GM18519 (cell line): ENCODE results near the gene CYB5RL.
A peak's percentile ranks its signal among the peaks of the same experiment; 100 is the strongest.
"Not testable (repeated sequence)": the region's sequence is repeated elsewhere in the genome, so short reads cannot be mapped to it uniquely, and the experiment has no call there.

Source experiments
- ATAC-seq: cut with Tn5 transposase; IDR thresholded peaks from one replicate; pipeline ENCODE4 v1.9.1; 2021; ENCODE audit warnings: mild to moderate bottlenecking, moderate library complexity; ENCODE audit not compliant: unreplicated experiment, low FRiP score

Gene CYB5RL, protein sequence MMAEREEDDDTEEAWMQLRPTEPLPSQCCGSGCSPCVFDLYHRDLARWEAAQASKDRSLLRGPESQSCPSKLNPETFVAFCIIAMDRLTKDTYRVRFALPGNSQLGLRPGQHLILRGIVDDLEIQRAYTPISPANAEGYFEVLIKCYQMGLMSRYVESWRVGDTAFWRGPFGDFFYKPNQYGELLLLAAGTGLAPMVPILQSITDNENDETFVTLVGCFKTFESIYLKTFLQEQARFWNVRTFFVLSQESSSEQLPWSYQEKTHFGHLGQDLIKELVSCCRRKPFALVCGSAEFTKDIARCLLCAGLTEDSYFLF

DNA sequence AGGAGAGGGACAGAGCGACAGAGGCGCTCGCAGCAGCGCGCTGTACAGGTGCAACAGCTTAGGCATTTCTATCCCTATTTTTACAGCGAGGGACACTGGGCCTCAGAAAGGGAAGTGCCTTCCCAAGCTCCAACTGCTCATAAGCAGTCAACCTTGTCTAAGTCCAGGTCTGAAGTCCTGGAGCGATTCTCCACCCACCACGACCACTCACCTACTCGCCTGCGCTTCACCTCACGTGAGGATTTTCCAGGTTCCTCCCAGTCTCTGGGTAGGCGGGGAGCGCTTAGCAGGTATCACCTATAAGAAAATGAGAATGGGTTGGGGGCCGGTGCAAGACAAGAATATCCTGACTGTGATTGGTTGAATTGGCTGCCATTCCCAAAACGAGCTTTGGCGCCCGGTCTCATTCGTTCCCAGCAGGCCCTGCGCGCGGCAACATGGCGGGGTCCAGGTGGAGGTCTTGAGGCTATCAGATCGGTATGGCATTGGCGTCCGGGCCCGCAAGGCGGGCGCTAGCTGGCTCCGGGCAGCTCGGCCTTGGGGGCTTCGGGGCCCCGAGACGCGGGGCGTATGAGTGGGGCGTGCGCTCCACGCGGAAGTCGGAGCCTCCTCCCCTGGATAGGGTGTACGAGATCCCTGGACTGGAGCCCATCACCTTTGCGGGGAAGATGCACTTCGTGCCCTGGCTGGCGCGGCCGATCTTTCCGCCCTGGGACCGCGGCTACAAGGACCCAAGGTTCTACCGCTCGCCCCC is at the start of gene CYB5RL, which contains the start of gene MRPL37:
Gene CYB5RL (minus strand): TSS at position 266 of the 754 bp plus-strand sequence. CDS start 4,414 bp downstream, outside the sequence.
Gene MRPL37 (plus strand): TSS at position 403 of the 754 bp plus-strand sequence. CDS start 77 bp downstream, at position 480.
- ATAC-seq, result peak; percentile 84

- no peak for ATAC-seq
Observed at GRCh38 chr1:54248966-54249365, 49.1 kb upstream of the CYB5RL start.

GRCh38 chr1:54247863-54248515 is 48.2 kb upstream of the CYB5RL start:
- no peak for ATAC-seq

DNA sequence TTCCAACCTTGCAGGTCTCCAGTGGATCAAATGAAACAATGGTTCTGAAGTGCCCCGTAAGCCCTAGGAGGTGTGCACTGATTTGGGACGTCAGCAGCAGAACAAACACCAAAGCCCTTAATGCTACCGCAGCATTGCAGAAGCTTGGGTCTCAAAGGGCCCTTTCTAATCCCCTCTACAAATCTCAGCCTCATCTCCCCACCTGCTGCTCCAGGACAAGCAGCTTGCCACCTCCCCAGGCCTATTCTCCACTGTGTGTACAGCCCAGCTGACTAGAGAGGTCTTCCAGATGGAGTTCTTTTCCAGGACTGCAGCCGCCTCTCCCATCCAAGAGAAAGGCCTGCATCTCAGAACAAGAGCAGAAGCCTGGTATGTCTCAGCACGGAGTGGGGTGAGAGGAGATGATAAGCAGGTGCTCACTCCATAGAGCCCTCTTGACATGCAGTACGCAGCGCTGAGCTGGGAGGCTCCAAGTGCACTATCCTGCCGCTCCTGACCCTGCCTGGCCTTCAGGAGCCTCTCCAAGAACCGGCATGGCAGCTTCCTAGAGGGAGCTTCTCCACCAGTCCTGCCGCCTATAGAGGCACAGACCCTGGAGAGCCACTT is 46.4 kb upstream of the CYB5RL start:
- no peak for ATAC-seq

GRCh38 chr1:54245501-54245900 is 45.7 kb upstream of the CYB5RL start:
- ATAC-seq, result no peak

- no peak for ATAC-seq
Observed at GRCh38 chr1:54244655-54245054, 44.8 kb upstream of the CYB5RL start.

DNA sequence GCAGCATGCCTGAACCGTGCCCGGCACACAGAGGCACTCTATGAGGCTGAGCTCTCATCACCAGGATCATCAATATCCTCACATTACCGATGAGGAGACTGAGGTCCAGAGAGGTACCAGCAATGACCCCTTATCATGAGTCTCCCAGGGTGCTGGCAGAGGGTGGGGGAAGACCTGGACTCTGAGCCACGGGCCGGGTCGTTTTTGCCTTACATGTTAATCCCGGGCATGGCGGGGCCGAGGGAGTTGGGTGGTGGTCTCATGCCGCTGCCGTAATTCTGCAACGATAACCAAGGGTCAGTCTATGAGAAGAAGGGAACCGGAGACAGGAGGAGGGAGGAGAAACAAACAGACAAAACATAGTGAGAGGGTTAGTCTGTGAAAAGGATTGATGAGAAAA is 43.2 kb upstream of the CYB5RL start:
- no peak for ATAC-seq

GRCh38 chr1:54241364-54241763 is 41.5 kb upstream of the CYB5RL start:
- no peak for ATAC-seq

DNA sequence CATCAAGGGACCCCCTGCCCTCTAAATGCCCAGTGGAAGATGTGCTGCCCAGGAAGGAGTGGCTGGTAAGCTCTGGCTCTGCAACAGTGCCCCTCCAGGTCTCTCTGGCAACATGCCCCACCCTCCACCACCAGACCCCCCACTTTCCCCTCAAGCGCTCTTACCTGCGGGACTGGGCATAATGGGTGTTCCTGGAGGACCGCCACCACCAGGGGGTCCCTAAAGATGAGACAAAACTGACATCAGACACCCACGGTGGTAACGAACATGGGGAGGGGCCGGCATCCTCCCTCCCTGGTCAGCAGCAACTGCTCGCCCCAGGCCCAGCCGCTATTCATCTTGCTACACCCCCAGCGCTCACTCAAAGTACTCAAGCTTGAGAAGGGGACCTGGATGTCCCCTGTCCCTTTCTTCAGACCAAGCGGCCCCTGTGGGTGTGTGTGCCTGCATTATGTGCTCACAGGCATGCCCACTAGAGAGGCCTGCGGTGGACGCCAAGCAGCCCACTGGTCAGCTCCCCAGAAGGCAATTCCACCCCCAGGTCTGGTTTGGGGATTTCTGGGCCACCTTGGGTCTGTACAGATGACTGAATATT is 41.0 kb upstream of the CYB5RL start:
- ATAC-seq, result no peak

- no peak for ATAC-seq
Observed at GRCh38 chr1:54239631-54240031, 39.8 kb upstream of the CYB5RL start.

DNA sequence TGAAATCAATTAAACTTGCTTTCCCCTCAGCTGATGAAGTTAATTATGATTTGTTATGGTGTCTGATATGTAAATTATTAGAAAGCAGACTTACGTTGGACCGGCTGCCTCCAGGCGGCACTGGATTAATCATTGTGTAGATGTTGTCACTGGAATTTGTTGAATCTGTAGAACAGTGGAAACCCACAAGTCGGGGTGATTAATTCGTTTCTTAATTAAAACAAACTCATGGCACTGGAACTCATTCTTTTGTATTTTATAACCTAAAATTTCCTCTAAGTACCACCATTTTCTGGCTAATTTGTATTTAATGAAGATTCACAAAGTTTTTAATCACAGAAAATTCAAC is 39.2 kb upstream of the CYB5RL start:
- no peak for ATAC-seq

GRCh38 chr1:54238353-54239034 is 38.7 kb upstream of the CYB5RL start:
- ATAC-seq, result no peak

GRCh38 chr1:54237586-54237985 is 37.8 kb upstream of the CYB5RL start:
- no peak for ATAC-seq

- ATAC-seq, result no peak
Observed at GRCh38 chr1:54234284-54234683, 34.5 kb upstream of the CYB5RL start.

- ATAC-seq, result not testable (repeated sequence)
Observed at GRCh38 chr1:54233196-54233595, 33.4 kb upstream of the CYB5RL start.

DNA sequence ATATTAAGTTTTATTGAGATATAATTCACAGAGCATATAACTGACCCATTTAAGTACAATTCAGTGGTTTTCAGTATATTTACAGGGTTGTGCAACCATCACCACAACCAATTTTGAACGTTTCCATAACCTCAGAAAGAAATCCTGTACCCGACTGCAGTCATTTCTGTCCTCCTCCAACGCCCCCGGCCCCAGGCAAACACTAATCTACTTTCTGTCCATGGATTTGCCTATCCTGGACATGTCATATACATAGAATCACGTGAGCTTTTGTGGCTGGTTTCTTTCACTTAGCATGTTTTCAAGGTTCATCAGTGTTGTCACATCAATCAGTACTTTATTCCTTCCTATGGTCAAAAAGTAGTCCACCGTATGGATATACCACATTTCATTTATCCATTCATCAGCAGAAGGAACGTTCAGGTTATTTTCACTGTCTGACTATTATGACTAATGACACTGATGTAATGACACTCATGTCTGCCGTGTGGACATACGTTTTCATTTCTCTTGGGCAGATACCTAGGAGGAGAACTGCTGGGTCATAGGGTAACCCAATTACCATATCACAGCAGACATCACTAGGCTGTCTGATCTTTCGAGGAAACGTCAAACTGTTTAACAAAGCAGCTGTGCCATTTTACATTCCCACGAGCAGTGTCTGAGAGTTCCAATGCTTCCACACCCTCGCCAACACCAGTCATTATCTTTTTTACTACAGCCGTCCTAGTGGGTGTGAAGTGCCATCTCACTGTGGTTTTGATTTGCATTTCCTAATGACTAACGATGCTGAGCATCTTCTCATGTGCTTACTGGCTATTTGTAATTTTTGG is 30.9 kb upstream of the CYB5RL start:
- no peak for ATAC-seq

DNA sequence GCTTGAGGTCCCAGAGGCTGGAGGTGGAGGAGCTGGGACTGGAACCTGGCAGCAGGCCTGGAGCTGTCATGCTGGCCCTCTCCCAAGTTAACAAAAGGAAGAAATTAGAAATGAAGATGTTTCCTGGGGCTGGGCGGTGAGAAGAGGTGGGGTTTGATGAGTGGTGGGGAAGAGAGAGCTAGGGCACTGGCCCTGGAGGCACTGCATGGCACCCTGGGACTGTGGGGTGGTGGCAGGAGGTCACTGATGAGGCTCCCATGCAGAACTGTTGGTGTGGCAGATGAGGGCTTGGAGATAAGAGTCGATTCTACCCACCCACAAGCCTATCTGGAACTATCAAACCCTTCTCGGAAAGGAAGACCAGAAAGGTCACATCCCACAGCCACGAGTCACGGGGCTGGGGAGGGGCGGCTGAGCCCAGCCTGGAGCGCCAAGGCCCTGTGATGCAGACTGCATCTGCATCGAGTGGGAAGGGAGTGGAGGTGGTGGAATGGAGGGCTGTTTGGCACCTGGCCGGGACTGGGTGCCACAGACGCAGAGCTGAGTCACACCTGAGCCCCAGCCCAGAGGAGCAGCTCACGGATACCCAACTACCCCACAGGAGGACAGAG is 29.6 kb upstream of the CYB5RL start:
- no peak for ATAC-seq

DNA sequence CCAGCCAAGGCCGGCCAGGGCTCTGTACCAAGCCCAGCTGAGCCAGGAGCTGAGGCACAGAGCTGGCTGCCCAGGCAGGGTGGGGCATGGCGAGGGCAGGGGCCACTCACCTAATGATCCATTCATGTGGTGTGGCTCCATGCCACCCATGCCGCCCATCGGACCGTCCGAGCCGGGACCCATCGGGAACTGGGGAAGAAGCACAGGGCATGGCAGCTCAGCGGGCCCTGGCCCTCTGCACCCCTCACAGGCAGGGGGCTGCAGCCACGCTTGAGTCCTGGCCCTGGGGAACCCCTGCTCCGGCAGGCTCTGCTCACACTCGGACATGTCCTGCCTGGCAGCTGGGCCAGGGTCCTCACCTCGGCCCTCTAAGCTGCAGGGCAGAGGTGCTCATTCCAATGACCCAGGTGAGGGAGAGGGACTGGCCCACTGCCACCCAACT is 28.8 kb upstream of the CYB5RL start:
- ATAC-seq, result no peak

DNA sequence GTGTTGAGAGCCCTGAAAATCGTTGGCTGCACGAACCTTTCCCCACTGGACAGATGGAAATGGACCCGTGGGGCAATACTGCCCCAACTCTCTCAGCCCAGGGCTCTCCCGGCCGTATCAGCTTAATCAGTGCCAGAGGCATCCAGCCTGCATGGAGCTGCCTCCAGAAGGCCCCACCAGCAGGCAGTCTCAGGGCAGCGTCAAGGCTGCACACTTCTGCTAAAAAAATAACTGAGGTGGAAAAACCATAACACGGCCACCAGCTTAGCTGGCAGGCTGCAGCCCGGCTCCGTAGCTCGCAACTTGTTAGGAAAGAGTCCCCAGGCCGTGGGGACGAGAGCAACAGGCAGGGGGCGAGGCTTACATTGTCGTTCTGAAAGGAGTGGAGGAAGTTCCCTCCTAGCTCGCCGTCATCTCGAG is 28.1 kb upstream of the CYB5RL start:
- no peak for ATAC-seq
